Mesendoderm (in vitro differentiated cells): ENCODE results near the gene SLC8A1.

Source experiments
- DNase-seq: peaks from one replicate; pipeline ENCODE4 v3.0.0; 2013
- H2AK5ac ChIP-seq: 2 replicates; pipeline ENCODE4 v1.6.1; 2013; ENCODE audit warnings: low read length, inconsistent platforms
- H2BK120ac ChIP-seq: 2 replicates; pipeline ENCODE4 v1.6.1; 2013; ENCODE audit warnings: low read depth, mild to moderate bottlenecking, low read length, moderate library complexity, mixed read lengths
- H2BK15ac ChIP-seq: replicated peaks from 2 replicates; pipeline ENCODE4 v1.6.1; 2013; ENCODE audit warnings: low read depth, mild to moderate bottlenecking, moderate library complexity
- H2BK5ac ChIP-seq: 2 replicates; pipeline ENCODE4 v1.6.1; 2013; ENCODE audit warnings: low read length, inconsistent platforms
- H3K18ac ChIP-seq: 2 replicates; pipeline ENCODE4 v1.6.1; 2013; ENCODE audit warnings: mild to moderate bottlenecking, low read length, mixed read lengths
- H3K23ac ChIP-seq: one replicate; pipeline ENCODE4 v1.6.1; 2013; ENCODE audit warnings: low read length
- H3K27ac ChIP-seq: 2 replicates; pipeline ENCODE4 v1.5.1; 2013; ENCODE audit warnings: low read depth, mild to moderate bottlenecking, inconsistent platforms, low read length, moderate library complexity
- H3K27me3 ChIP-seq: 2 replicates; pipeline ENCODE4 v1.6.1; 2013; ENCODE audit warnings: low read length, control low read depth, mild to moderate bottlenecking, inconsistent platforms; ENCODE audit not compliant: insufficient read depth, poor library complexity
- H3K36me3 ChIP-seq: 2 replicates; pipeline ENCODE4 v1.6.1; 2013; ENCODE audit warnings: low read length, inconsistent platforms; ENCODE audit not compliant: control insufficient read depth, insufficient read depth
- H3K4ac ChIP-seq: one replicate; pipeline ENCODE4 v1.6.1; 2013; ENCODE audit warnings: low read depth, mild to moderate bottlenecking, low read length, moderate library complexity
- H3K4me1 ChIP-seq: 2 replicates; pipeline ENCODE4 v1.6.1; 2013; ENCODE audit warnings: low read depth, low read length, inconsistent platforms; ENCODE audit not compliant: control insufficient read depth
- H3K4me2 ChIP-seq: 2 replicates; pipeline ENCODE4 v1.6.1; 2013; ENCODE audit warnings: low read length
- H3K4me3 ChIP-seq: 2 replicates; pipeline ENCODE4 v1.5.1; 2013; ENCODE audit warnings: mild to moderate bottlenecking, low read length
- H3K56ac ChIP-seq: one replicate; pipeline ENCODE4 v1.6.1; 2013; ENCODE audit warnings: low read length
- H3K79me1 ChIP-seq: 2 replicates; pipeline ENCODE4 v1.6.1; 2013; ENCODE audit warnings: low read length, inconsistent platforms
- H3K79me2 ChIP-seq: 2 replicates; pipeline ENCODE4 v1.6.1; 2013; ENCODE audit warnings: mild to moderate bottlenecking, low read length; ENCODE audit not compliant: control insufficient read depth, insufficient read depth
- H3K9ac ChIP-seq: 2 replicates; pipeline ENCODE4 v1.6.1; 2013; ENCODE audit warnings: low read length, inconsistent platforms
- H4K5ac ChIP-seq: one replicate; pipeline ENCODE4 v1.6.1; 2013; ENCODE audit warnings: low read length
- H4K8ac ChIP-seq: one replicate; pipeline ENCODE4 v1.6.1; 2013; ENCODE audit warnings: low read depth, mild to moderate bottlenecking, control low read depth, low read length, moderate library complexity
- WGBS: extraction: QIAGEN DNeasy Blood & Tissue Kit; methylation state at CpG from one replicate; pipeline ENCODE4 v1.1.7; 2013; ENCODE audit warnings: low lambda C conversion rate, missing lambda C conversion rate; ENCODE audit not compliant: insufficient coverage; ENCODE audit errors: extremely low coverage; 5-methylcytosine and 5-hydroxymethylcytosine counted together

Gene SLC8A1

GRCh38 chr2:40430776-40431599 lies 20.9 kb downstream of the SLC8A1 start:
- Histone ChIP-seq H3K4ac (no peak overlapping the region), H3K27ac (no peak overlapping the region), H3K56ac (no peak overlapping the region), H3K79me2 (no peaks in the 10 kb centered on the region), H3K36me3 (no peaks in the 10 kb centered on the region), H2BK5ac (no peak overlapping the region), H2BK15ac (no peak overlapping the region), H4K5ac (no peak overlapping the region), H2BK120ac (no peak overlapping the region), H3K4me2 (no peak overlapping the region), H2AK5ac (no peak overlapping the region), H3K9ac (no peak overlapping the region), H3K27me3 (no peaks in the 10 kb centered on the region), H3K23ac (no peak overlapping the region), H4K8ac (no peak overlapping the region), H3K4me3 (no peak overlapping the region), H3K79me1 (no peaks in the 10 kb centered on the region), H3K18ac (no peak overlapping the region), H3K4me1 (peaks cover 2% of the 10 kb centered on the region)
- no peak for DNase-seq
- WGBS: no CpG with 5 or more reads among the region's 7 CpGs

GRCh38 chr2:40428439-40428838 lies 23.5 kb downstream of the SLC8A1 start:
- Histone ChIP-seq H3K27ac (no peak overlapping the region), H3K23ac (no peak overlapping the region), H3K79me1 (no peaks in the 10 kb centered on the region), H4K8ac (no peak overlapping the region), H4K5ac (no peak overlapping the region), H3K4ac (no peak overlapping the region), H3K18ac (no peak overlapping the region), H3K36me3 (no peaks in the 10 kb centered on the region), H3K4me2 (no peak overlapping the region), H3K27me3 (no peaks in the 10 kb centered on the region), H2AK5ac (no peak overlapping the region), H3K4me1 (no peaks in the 10 kb centered on the region), H3K4me3 (no peak overlapping the region), H3K9ac (no peak overlapping the region), H2BK5ac (no peak overlapping the region), H3K79me2 (no peaks in the 10 kb centered on the region), H2BK15ac (no peak overlapping the region), H3K56ac (no peak overlapping the region), H2BK120ac (no peak overlapping the region)
- no CpG with 5 or more reads among the region's 6 CpGs for WGBS
- DNase-seq: no peak

GRCh38 chr2:40421631-40422297 lies 30.1 kb downstream of the SLC8A1 start:
- no peaks in the 10 kb centered on the region for H3K27me3 ChIP-seq
- no peaks in the 10 kb centered on the region for H3K79me2 ChIP-seq
- no peak overlapping the region for H4K8ac ChIP-seq
- no peak overlapping the region for H3K23ac ChIP-seq
- H2AK5ac ChIP-seq: no peak overlapping the region
- no peak overlapping the region for H3K27ac ChIP-seq
- H3K4ac ChIP-seq: no peak overlapping the region
- H2BK15ac ChIP-seq: no peak overlapping the region
- no CpG with 5 or more reads among the region's 5 CpGs for WGBS
- no peak overlapping the region for H4K5ac ChIP-seq
- no peak overlapping the region for H3K4me3 ChIP-seq
- H3K36me3 ChIP-seq: no peaks in the 10 kb centered on the region
- no peak overlapping the region for H2BK5ac ChIP-seq
- H3K9ac ChIP-seq: no peak overlapping the region
- H2BK120ac ChIP-seq: no peak overlapping the region
- H3K79me1 ChIP-seq: no peaks in the 10 kb centered on the region
- no peak for DNase-seq
- H3K18ac ChIP-seq: no peak overlapping the region
- H3K56ac ChIP-seq: no peak overlapping the region
- H3K4me1 ChIP-seq: no peaks in the 10 kb centered on the region
- no peak overlapping the region for H3K4me2 ChIP-seq

- Histone ChIP-seq H3K4me3 (no peak overlapping the region), H3K36me3 (no peaks in the 10 kb centered on the region), H3K27ac (no peak overlapping the region), H2BK5ac (no peak overlapping the region), H3K79me2 (no peaks in the 10 kb centered on the region), H3K4me1 (no peaks in the 10 kb centered on the region), H3K79me1 (no peaks in the 10 kb centered on the region), H3K9ac (no peak overlapping the region), H4K5ac (no peak overlapping the region), H3K4ac (no peak overlapping the region), H2AK5ac (no peak overlapping the region), H3K23ac (no peak overlapping the region), H2BK120ac (no peak overlapping the region), H3K27me3 (no peaks in the 10 kb centered on the region), H3K4me2 (no peak overlapping the region), H3K18ac (no peak overlapping the region), H3K56ac (no peak overlapping the region), H4K8ac (no peak overlapping the region), H2BK15ac (no peak overlapping the region)
- no CpG with 5 or more reads among the region's 3 CpGs for WGBS
- no peak for DNase-seq
These were observed 31.4 kb downstream of the SLC8A1 start for GRCh38 chr2:40420478-40420877.

- Histone ChIP-seq H2BK15ac (no peak overlapping the region), H3K27me3 (no peaks in the 10 kb centered on the region), H2AK5ac (no peak overlapping the region), H3K56ac (no peak overlapping the region), H4K8ac (no peak overlapping the region), H2BK120ac (no peak overlapping the region), H3K23ac (no peak overlapping the region), H3K18ac (no peak overlapping the region), H3K36me3 (no peaks in the 10 kb centered on the region), H3K79me1 (no peaks in the 10 kb centered on the region), H3K9ac (no peak overlapping the region), H3K4me1 (no peaks in the 10 kb centered on the region), H3K4me2 (no peak overlapping the region), H3K27ac (no peak overlapping the region), H4K5ac (no peak overlapping the region), H3K4me3 (no peak overlapping the region), H3K79me2 (no peaks in the 10 kb centered on the region), H2BK5ac (no peak overlapping the region), H3K4ac (no peak overlapping the region)
- DNase-seq: no peak
- WGBS: no CpG with 5 or more reads among the region's 2 CpGs
These were observed 32.5 kb downstream of the SLC8A1 start for GRCh38 chr2:40419364-40419762.
